Suprapubic skin (tissue), 4 donors: Measurements from ENCODE around the gene IL15RA.
"Not testable (repeated sequence)": the region's sequence is repeated elsewhere in the genome, so short reads cannot be mapped to it uniquely, and the experiment has no call there.

Source experiments
- POLR2A ChIP-seq, 2 donors: fragments of 450-650 bp; IDR thresholded peaks; one replicate each; pipeline ENCODE4 v1.6.1; 2017; ENCODE audit warnings: antibody characterized with exemption in 2 of 2, mild to moderate bottlenecking in 2 of 2, moderate library complexity in 2 of 2
- POLR2AphosphoS5 ChIP-seq, 3 donors: sonication (generic); formaldehyde crosslinking; IDR thresholded peaks; one replicate each; pipeline ENCODE4 v1.6.1; 2017; ENCODE audit warnings: antibody characterized with exemption in 3 of 3
- TF ChIP-seq, protein P1 (sequence below), 2 donors: fragments of 200-600 bp in 1 of 2; fragments of 450-650 bp in 1 of 2; sonication (generic) in 1 of 2; IDR thresholded peaks; one replicate each; pipeline ENCODE4 v1.5.1; 2016 to 2019; ENCODE audit warnings: antibody characterized with exemption in 2 of 2, mild to moderate bottlenecking in 1 of 2, moderate library complexity in 1 of 2

DNA sequence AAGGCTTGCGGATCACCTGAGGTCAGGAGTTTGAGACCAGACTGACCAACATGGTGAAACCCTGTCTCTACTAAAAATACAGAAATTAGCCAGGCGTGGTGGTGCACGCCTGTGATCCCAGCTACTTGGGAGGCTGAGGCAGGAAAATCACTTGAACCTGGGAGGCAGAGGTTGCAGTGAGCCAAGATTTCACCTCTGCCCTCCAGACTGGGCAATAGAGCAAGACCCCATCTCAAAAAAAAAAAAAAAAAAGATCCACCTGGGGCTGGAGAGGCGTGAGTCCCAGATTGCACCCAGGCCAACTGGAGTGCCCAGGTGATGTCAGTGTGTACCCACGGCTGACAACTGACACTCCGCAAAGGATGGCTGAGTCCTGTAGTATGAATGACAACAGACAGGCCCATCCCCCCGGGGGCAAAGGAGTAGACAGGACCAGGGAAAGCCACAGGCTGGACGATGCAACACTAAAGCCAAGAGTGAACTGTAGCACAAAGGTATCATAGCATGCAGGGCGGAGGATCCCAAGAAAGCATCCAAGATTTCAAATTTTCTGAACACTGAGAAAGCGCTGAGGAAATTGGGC, 14.9 kb downstream of the IL15RA start:
- TF ChIP-seq POLR2AphosphoS5, POLR2A (IDR thresholded peaks at IDR 0.05): not testable (repeated sequence)
- TF ChIP-seq, protein P1, sequence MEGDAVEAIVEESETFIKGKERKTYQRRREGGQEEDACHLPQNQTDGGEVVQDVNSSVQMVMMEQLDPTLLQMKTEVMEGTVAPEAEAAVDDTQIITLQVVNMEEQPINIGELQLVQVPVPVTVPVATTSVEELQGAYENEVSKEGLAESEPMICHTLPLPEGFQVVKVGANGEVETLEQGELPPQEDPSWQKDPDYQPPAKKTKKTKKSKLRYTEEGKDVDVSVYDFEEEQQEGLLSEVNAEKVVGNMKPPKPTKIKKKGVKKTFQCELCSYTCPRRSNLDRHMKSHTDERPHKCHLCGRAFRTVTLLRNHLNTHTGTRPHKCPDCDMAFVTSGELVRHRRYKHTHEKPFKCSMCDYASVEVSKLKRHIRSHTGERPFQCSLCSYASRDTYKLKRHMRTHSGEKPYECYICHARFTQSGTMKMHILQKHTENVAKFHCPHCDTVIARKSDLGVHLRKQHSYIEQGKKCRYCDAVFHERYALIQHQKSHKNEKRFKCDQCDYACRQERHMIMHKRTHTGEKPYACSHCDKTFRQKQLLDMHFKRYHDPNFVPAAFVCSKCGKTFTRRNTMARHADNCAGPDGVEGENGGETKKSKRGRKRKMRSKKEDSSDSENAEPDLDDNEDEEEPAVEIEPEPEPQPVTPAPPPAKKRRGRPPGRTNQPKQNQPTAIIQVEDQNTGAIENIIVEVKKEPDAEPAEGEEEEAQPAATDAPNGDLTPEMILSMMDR (IDR thresholded peaks at IDR 0.05): not testable (repeated sequence)
